Transverse colon (tissue), 4 donors: ENCODE measurements around the gene CEP104. TPM values are rescaled to one million over a fixed set of nuclear protein-coding genes. Genes with fewer than 3 reads are reported as not detected.

Source experiments
- DNase-seq: peaks from one replicate; pipeline ENCODE4 v3.0.0-alpha.2; 2019
- H3K27ac ChIP-seq, 4 donors: fragments of 200-600 bp; sonication (generic); 2 replicates each; pipeline ENCODE4 v1.5.1; 2016 to 2018; ENCODE audit warnings: inconsistent platforms in 4 of 4
- H3K27me3 ChIP-seq: fragments of 200-600 bp; sonication (generic); 2 replicates; pipeline ENCODE4 v1.5.1; 2017; ENCODE audit warnings: inconsistent platforms
- H3K36me3 ChIP-seq, 4 donors: fragments of 200-600 bp; sonication (generic); 2 replicates each; pipeline ENCODE4 v1.5.1; 2017 to 2019; ENCODE audit warnings: inconsistent platforms in 4 of 4
- H3K4me1 ChIP-seq, 4 donors: fragments of 200-600 bp; sonication (generic); 2 replicates each; pipeline ENCODE4 v1.5.1; 2017 to 2020; ENCODE audit warnings: inconsistent platforms in 4 of 4
- H3K4me3 ChIP-seq, 4 donors: fragments of 200-600 bp; sonication (generic); 1 replicate in 1 of 4; 2 replicates in 3 of 4; pipeline versions ENCODE4 v1.5.1 to v1.6.1; 2017 to 2019; ENCODE audit warnings: inconsistent platforms in 4 of 4
- H3K9me3 ChIP-seq, 2 donors: fragments of 200-600 bp; sonication (generic); 2 replicates each; pipeline ENCODE4 v1.5.1; 2017 to 2019; ENCODE audit warnings: inconsistent platforms in 2 of 2
- EP300 ChIP-seq: sonication (generic); formaldehyde crosslinking; IDR thresholded peaks from one replicate; pipeline ENCODE4 v1.6.1; 2017; ENCODE audit warnings: antibody characterized with exemption, low read depth
- POLR2A ChIP-seq: fragments of 450-650 bp; IDR thresholded peaks from one replicate; pipeline ENCODE4 v1.6.1; 2016; ENCODE audit warnings: antibody characterized with exemption, mild to moderate bottlenecking, moderate library complexity
- POLR2AphosphoS5 ChIP-seq, 3 donors: sonication (generic); formaldehyde crosslinking; IDR thresholded peaks; one replicate each; pipeline ENCODE4 v1.6.1; 2016; ENCODE audit warnings: antibody characterized with exemption in 3 of 3
- WGBS, 2 donors: methylation state at CpG; one replicate each; pipeline ENCODE4 v1.1.5; 2018; ENCODE audit warnings: low coverage in 1 of 2; 5-methylcytosine and 5-hydroxymethylcytosine counted together
- in situ Hi-C, 4 donors: fragments of 200-750 bp; cut with MboI; loops; one replicate each; pipeline versions ENCODE4 v1.15.0 to v1.15.1; 2017; ENCODE audit warnings: low sequenced_read_pairs in 3 of 4, low pct_ligation_motif_present in 1 of 4, low pct_unique_long_range_greater_than_20kb in 1 of 4
- intact Hi-C: fragments of 100-400 bp; cut with DNase I; formaldehyde crosslinking; loops from one replicate; pipeline ENCODE4 v1.15.1; 2023; ENCODE audit warnings: low total_unique reads
- total RNA-seq, 4 donors: library from RNA; depleted of rRNA; stranded (reverse); fragments of >200 nt; gene quantifications; one replicate each; pipeline ENCODE4 v1.1.0, GENCODE V29; 2016
- TF ChIP-seq, protein P1 (sequence below), 5 experiments: fragments of 200-600 bp in 3 of 5; fragments of 450-650 bp in 2 of 5; sonication (generic) in 3 of 5; IDR thresholded peaks; 1 replicate in 2 of 5; 2 replicates in 3 of 5; pipeline ENCODE4 v1.5.1; 2016 to 2017; ENCODE audit warnings: antibody characterized with exemption in 5 of 5, inconsistent platforms in 3 of 5, mild to moderate bottlenecking in 2 of 5, moderate library complexity in 1 of 5

The CEP104 gene
- total RNA-seq, 4 donors from 2014 or later, result 34.4 to 57.7 (median 43.5) TPM

DNA sequence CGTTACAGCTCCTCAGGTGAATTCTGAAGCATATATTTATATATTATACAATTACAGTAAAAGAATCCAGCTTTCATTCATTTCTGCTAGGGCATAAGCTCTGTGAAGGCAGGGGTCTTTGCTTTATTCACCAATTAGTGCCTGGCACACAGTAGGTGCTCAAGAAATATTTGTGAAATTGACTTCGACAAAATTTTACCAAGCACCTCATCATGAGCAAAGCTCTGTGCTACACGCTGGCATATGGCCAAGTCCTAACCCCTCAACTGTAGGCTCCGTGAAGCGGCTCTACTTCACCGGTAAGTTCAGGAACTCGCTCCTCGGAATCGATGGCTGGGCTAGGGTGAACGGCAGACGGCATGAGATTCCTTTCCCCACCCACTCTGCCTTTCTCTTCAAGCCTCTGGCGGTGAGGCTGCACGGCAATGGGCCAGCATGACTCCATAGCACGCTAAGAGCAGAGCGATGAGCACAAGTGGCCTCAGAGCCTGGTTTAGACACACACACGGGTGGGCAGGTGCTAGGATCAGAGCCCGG, 34.4 kb upstream of the CEP104 start:
- WGBS, 2 donors, result 68 to 90% methylated on average over 2 to 17 of the region's 17 CpGs
- no peaks in the 10 kb centered on the region for H3K9me3 ChIP-seq
- no peak overlapping the region for H3K4me3 ChIP-seq
- peak overlapping the region in 1 of 4 donors; percentile 39 for H3K27ac ChIP-seq
- DNase-seq, result no peak
- TF ChIP-seq, protein P1, sequence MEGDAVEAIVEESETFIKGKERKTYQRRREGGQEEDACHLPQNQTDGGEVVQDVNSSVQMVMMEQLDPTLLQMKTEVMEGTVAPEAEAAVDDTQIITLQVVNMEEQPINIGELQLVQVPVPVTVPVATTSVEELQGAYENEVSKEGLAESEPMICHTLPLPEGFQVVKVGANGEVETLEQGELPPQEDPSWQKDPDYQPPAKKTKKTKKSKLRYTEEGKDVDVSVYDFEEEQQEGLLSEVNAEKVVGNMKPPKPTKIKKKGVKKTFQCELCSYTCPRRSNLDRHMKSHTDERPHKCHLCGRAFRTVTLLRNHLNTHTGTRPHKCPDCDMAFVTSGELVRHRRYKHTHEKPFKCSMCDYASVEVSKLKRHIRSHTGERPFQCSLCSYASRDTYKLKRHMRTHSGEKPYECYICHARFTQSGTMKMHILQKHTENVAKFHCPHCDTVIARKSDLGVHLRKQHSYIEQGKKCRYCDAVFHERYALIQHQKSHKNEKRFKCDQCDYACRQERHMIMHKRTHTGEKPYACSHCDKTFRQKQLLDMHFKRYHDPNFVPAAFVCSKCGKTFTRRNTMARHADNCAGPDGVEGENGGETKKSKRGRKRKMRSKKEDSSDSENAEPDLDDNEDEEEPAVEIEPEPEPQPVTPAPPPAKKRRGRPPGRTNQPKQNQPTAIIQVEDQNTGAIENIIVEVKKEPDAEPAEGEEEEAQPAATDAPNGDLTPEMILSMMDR (IDR thresholded peaks at IDR 0.05), result no peak
- peaks cover 0 to 28% (median 9%) of the 10 kb centered on the region in 4 donors for H3K36me3 ChIP-seq
- H3K4me1 ChIP-seq, result peaks cover 0 to 16% (median 3%) of the 10 kb centered on the region in 4 donors
- in situ Hi-C loops (no loop called here), intact Hi-C loops (no loop called here)
- no peaks in the 10 kb centered on the region for H3K27me3 ChIP-seq

DNA sequence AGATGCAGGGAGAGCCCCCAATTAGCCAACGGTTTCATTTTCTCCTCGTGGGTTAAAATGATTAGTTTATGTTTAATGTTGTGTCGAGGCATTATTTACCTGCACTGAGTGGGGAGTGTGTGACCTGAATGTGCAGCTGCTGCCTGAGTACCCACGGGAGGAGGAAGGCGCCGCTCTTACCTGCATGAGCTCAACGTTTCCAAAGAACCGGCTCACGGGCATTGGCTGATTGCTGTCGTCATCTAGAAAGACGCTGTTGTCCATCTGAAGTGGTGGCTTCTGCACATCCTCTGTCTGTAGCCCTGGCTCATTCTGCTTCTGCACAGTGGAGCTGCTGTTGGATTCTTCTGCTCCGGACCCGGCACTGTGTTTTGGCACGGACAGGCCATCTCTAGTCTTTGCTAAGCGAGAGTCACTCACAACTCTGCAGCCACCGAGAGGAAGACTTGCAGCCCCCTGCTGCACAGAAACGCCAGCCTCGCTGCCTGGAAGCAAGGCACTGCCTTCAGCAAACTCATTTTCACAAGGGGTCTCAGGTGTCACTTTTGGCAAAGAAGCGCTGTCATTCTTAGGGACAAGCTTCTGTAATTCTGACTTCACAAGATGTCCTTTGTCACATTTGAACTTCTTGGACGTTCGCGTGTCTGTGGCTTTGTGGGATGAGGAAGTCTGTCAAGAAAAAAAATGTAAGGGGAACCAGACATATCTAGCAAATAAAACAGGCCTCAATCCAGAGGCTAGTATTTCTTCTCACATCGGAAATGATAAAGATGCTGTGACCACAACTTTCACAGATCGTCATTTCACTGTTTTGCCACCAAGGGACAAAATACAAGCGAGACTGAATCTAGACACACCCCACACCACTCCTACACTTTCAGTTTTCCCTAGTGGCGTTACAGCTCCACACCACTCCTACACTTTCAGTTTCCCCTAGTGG, 33.6 kb upstream of the CEP104 start:
- Histone ChIP-seq H3K27me3 (no peaks in the 10 kb centered on the region), H3K4me3 (no peak overlapping the region), H3K4me1 (peaks cover 0 to 16% (median 0%) of the 10 kb centered on the region in 4 donors), H3K36me3 (peaks cover 0 to 35% (median 12%) of the 10 kb centered on the region in 4 donors), H3K27ac (peak overlapping the region in 1 of 4 donors; percentile 39), H3K9me3 (no peaks in the 10 kb centered on the region)
- no peak for DNase-seq
- no peak for TF ChIP-seq EP300
- TF ChIP-seq, protein P1 (IDR thresholded peaks at IDR 0.05), result peak in 1 of 5 experiments; percentile 17
- in situ Hi-C loops (no loop called here), intact Hi-C loops (no loop called here)
- 75 to 93% methylated on average over 3 to 26 of the region's 26 CpGs for WGBS, 2 donors

DNA sequence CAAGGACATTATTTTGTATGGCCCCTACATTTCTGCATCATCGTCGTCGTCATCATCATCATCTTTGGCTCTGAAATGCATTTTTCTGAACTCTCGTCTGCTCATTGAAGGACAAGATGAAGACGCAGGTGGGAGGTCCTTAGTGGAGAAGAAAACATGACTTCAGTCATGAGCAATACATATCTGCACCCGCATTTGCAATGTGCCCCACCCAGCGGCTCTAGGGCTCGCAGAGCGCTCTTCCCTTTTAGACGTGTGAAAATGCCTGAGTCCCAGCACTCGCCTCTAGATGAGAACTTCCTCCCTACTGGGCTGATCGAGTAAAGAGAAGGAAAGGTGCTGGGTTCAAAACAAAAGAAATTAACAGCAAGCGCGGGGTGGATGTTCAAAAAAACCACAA, 32.9 kb upstream of the CEP104 start:
- DNase-seq, result no peak
- in situ Hi-C loops, result no loop called here
- Histone ChIP-seq H3K27ac (no peak overlapping the region), H3K27me3 (no peaks in the 10 kb centered on the region), H3K9me3 (no peaks in the 10 kb centered on the region), H3K36me3 (peaks cover 0 to 39% (median 13%) of the 10 kb centered on the region in 4 donors), H3K4me1 (peaks cover 0 to 16% (median 0%) of the 10 kb centered on the region in 4 donors), H3K4me3 (no peak overlapping the region)
- TF ChIP-seq, protein P1 (IDR thresholded peaks at IDR 0.05), result no peak
- no peak for TF ChIP-seq POLR2AphosphoS5 (IDR thresholded peaks at IDR 0.05)
- no peak for TF ChIP-seq EP300
- intact Hi-C loops, result no loop called here
- 94 to 95% methylated on average over 4 to 14 of the region's 14 CpGs for whole genome bisulfite sequencing, 2 donors

DNA sequence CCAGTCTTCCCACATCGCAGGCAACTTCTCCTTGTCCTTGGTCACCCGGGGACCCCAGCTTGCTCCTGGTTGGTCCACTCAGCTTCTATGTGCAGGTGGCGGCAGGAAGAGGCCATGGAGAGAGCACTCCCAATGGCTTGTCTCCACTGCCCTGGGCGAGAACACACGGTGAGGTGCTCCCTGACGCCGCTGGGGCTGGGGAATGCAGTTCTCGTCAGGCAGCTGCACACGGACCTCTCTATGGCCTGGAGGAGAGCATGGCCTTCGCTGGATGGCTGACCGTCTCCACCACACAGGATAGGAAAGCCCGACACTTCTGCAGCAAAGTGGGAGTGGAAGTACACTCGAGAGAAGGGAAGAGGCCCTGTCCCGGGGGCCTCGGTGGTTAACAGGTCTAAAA, 31.3 kb upstream of the CEP104 start:
- in situ Hi-C loops (no loop called here), intact Hi-C loops (no loop called here)
- 93 to 95% methylated on average over 6 to 15 of the region's 15 CpGs for WGBS, 2 donors

More for the DNA sequence above, 31.3 kb upstream of the CEP104 start:
- H3K9me3 ChIP-seq, result no peaks in the 10 kb centered on the region
- H3K36me3 ChIP-seq, result peaks cover 0 to 40% (median 19%) of the 10 kb centered on the region in 4 donors
- DNase-seq, result no peak
- no peak overlapping the region for H3K4me3 ChIP-seq
- H3K27me3 ChIP-seq, result no peaks in the 10 kb centered on the region
- H3K27ac ChIP-seq, result no peak overlapping the region
- no peak for TF ChIP-seq POLR2A
- no peak for TF ChIP-seq POLR2AphosphoS5 (IDR thresholded peaks at IDR 0.05)
- TF ChIP-seq, protein P1 (IDR thresholded peaks at IDR 0.05), result no peak
- no peak for TF ChIP-seq EP300
- peaks cover 0 to 16% (median 0%) of the 10 kb centered on the region in 4 donors for H3K4me1 ChIP-seq
